ENCODE measurements around the gene MRAP. TPM values are rescaled to one million over a fixed set of nuclear protein-coding genes. Genes with fewer than 3 reads are reported as not detected.

Gene MRAP
- total RNA-seq, 1 experiment from 2014 or later: not detected

DNA sequence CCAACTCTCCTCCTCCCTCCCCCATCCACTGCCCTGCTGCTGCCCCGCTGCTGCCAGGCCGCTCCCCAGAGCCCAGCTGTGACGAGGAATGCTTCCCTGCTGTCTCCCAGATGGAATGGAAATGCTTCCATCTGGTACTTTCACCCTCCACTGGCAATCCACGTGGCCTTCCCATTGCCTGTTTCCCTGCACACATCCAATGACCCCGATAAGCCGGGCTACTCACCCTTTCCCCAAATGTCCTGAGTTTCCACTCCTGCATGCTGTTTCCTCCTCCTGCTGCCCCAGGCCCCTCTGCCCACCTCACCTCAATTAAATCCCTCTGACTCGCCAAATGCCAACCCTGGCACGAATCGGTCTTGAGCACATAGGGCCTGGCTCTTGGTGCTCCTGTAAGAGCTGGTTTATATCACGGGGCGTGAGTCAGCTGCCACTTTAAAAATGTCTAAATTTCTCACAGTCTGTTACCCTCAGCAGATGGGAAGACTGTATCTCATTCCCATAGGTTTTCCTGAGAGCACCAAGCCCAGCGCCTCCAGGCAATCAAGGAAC is 36.4 kb downstream of the MRAP start:
- DNase-seq (ENCODE audit: low read depth, low spot score): peak; percentile 23
- in situ Hi-C loops (cut with HindIII; ENCODE audit: low pct_unique_long_range_greater_than_20kb, low sequenced_read_pairs): no loop called here

DNA sequence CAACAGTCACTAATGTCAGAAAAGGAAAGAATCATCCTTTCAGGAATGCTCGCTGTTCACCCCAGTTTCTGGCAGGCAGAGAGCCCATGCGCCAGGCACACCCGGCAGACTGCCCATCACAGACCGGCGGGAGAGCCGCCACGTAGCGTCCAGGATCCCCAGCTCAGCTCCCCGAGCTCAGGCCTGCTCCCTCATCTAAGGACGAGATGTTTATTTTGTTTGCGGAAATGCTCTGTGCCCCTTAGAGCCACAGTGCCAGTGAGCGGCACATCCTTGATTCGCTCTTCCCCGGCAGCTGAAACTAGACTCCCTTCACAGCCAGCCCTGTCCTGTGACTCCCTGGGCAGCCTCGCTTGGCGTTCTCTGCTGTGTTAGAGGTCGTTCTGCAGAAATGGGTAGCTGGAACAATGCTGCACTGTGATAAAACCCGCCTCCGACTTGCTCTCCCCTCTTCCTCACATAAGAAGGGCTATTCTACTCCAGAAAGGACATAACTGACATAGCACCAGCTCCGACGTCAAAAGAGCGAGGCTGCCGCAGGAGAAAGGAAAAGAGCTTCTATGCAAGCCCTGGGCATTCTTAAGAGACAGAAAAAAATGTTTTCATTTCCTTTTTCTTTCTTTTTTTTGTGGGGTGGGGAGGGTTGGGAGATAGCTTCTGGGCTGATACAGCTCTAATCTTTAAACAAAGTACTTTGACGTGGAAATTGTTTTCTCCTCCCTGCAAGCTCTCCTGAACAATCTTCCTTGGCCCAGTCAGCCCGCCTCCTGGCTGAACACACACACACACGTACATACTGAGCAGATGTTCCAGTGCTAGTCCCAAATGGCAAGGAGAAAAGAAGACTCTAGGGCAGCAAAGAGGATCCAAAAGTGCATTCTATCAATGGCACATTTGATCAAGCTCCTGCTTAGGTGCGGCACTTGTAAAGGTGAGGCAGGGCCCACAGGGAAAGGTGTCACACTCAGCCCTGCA is 37.2 kb downstream of the MRAP start:
- in situ Hi-C loops (cut with HindIII; ENCODE audit: low pct_unique_long_range_greater_than_20kb, low sequenced_read_pairs): no loop called here
- DNase-seq (ENCODE audit: low read depth, low spot score): peak; percentile 99

DNA sequence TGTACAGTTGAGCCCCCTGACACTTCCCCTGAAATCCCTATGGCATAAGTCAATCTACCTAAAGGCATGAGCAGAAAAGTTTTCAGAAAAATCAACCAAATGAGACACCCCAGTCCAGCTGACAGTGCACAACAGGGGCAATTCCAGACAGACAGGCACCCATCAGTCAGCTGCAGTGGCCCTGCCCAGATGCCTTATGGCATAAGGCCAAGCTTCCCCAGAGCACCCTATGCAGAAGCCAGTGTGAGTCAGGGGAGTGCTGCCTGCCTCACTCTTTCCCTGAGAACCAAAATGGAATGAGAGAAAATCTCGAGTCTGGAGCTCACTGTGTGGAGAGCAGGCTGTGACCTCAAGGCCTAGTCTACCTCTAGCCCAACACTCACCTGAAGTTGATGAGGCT is 38.1 kb downstream of the MRAP start:
- peak; percentile 74 for DNase-seq (ENCODE audit: low read depth, low spot score)
- in situ Hi-C loops (cut with HindIII; ENCODE audit: low pct_unique_long_range_greater_than_20kb, low sequenced_read_pairs): no loop called here

DNA sequence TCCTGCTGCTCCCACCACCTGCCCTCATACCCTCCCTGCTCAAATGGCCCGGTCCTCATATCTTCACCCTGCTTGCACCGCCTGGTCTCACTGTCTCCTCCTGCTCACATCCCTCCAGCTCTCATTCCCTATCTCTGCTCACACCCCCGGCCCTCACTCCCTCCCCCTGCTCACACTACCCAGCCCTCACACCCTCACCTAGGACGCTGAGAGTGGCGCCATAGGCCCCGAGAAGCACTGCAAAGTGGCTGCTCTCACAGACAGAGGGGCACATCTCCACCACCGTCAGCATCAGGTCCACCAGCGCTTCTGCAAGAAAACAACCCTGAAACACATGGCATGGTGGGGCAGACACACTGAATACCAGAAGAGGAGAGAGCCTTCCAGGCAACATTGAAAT is 38.6 kb downstream of the MRAP start:
- no peak for DNase-seq (ENCODE audit: low read depth, low spot score)
- in situ Hi-C loops (cut with HindIII; ENCODE audit: low pct_unique_long_range_greater_than_20kb, low sequenced_read_pairs): no loop called here

DNA sequence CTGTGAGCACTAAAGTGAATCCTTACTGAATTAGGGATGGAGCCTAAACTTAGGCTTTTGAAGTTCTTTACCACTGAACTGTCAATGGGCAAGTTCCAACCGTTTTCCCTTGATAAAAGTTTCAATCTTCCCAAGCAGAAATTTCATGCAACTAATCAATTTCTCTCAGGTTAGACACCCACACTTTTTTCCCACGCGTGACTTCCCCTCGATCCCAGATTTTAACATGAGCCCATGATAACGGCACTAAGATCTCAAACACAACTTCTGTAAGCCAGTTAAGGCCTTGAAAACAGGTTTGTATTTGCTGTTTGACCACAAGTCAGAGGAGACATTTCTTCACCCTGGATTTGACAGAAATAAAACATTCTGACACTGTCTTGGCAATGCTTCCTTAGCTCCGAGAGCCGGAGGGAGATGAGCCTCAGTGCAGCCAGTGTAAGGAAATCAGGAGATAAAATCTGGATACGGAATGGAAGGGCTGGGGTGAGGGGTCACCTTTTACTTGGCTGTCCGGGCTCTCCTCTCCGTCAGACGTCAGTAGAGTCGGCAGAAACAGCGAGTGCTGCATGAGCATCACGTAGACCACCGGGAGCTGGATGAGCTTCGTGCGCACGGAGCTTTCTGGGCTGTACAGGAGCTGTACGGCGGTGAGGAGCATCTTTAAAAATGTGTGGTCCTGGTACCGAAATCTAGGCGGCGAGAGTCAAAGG is 39.7 kb downstream of the MRAP start:
- in situ Hi-C loops (cut with HindIII; ENCODE audit: low pct_unique_long_range_greater_than_20kb, low sequenced_read_pairs): no loop called here
- no peak for DNase-seq (ENCODE audit: low read depth, low spot score)

DNA sequence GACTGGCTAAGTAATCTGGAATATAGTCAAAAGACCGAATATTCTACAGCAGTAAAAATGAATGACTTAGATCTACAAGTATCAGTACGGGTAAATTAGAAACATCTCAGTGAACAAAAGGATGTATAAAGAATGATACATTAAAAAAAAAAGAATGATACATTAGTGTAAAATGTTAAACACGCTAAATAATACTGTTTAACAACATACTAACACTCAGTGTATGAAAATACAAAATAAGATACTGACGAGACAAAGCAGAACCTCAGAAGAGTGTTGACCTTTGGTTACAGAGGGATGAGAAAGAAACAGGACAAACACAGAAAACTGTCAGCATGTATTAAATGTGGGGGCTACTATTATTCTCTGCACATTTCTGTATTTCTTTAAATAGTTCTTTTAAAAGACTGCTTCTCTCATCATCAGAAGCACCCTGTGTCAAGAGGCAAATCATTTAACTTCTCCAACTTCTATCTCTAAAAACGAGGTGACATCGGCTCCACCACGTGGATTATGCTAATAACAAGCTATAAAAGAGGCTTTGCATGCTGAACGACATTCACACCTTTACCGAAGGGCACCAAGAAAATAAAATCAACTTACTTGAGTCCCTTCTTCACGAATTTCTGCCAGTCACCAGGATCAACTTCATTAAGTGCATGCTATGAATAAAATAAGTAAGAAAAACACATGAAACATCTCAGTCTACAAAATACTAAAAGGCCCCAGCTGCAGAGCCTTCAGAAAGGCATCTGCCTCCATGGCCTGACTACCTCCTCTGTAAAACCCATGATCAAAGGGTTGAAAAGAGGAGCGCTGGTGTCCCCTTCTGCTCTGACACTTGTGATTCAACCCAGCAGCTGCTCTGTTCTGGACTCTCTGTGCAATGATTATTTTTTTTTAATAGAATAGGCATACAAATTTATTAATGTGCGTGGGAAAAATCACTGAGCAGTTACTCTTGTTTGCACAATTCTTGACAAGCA is 42.5 kb downstream of the MRAP start:
- in situ Hi-C loops (cut with HindIII; ENCODE audit: low pct_unique_long_range_greater_than_20kb, low sequenced_read_pairs): no loop called here
- no peak for DNase-seq (ENCODE audit: low read depth, low spot score)

DNA sequence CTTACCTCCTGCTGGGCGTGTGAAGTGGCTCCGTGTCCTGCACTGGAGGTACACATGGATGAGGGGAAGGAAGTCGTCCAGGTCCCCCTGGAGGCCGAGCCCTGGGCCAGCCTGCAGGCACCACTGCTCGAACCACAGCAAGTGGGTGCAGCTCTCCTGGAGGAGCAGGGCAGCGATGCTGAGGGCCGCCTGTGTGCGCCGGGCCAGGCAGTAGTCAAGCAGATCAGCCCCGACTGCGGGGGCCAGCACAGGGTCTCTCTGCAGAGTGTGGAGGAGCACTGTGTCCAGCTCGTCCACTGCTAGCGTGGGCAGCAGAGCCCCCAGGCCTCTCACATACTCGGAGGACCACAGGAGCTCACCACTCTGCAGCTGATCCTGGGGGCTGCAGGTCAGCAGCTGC is 48.3 kb downstream of the MRAP start:
- in situ Hi-C loops (cut with HindIII; ENCODE audit: low pct_unique_long_range_greater_than_20kb, low sequenced_read_pairs): no loop called here
- DNase-seq (ENCODE audit: low read depth, low spot score): no peak

DNA sequence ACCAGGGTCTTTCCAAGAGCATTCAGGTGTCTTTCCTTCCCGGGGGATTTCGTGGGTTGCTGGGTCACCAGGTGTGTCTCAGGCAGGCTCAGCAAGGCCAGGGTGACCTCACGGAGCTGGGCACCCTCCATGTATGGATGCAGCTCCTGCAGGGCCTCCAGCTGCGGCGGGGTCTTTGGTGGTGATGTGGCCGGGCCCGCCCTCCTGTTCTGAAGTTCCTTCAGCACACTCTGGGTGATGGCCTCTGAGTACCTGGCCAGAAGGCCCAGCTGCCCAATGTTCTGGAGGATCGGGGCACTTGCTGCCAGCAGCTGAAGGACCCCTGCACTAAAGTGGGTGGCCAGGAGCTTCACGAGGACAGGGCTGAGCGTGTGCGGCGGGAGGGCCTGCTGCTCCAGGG is 48.7 kb downstream of the MRAP start:
- DNase-seq (ENCODE audit: low read depth, low spot score): no peak
- in situ Hi-C loops (cut with HindIII; ENCODE audit: low pct_unique_long_range_greater_than_20kb, low sequenced_read_pairs): no loop called here

DNA sequence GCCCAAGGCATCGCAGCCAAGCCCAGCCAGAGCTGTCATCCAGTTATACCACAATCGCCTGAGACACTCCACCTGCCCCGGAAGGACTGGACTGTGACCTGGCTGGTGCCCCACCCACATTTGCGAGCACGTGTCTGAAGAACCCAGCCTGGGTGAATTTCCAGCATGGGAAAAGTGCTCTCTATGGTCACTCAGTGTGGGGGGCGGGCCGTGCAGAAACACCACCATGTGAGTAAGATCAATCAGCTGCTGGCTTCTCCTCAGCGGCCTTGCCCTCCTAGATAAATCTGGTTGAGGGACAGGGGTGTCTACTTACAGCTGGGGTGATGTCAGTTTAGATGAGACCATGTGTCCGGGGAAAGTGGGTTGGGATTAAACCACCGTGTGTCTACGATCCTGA is 49.3 kb downstream of the MRAP start:
- in situ Hi-C loops (cut with HindIII; ENCODE audit: low pct_unique_long_range_greater_than_20kb, low sequenced_read_pairs): no loop called here
- no peak for DNase-seq (ENCODE audit: low read depth, low spot score)

DNA sequence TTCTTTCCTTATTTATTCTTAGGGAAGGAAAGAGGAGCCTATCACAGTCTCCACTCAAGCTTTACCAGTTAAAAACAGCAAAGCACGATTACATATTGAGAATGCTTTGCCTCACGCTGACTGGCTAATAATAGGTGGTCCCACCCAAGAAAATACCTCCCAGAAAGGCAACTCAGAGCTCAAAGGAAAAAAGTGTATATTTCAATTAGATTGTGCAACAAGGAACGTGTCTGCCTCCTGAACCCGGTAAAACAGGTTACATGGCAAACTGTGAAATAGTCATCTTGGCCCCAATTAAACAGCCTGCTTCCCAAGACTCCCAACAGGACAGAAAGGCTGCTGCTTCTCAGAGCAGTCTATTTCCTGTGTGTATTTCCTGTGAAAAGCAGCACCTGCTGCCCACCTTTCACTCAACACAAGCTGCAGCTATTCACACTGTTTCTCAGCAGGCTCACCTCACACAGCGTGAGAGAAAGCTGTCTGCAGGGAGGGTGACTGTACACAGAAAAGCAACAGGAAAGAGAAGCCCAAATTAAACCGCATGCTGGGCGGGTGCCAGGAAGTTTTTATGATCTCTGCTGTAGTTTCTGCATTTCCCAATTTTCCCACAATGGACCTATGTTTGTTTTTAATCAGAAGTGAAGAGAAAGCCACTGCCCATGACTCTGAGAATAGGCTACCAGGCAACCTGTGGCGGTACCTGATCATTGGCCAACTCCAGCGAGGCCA is 50.1 kb downstream of the MRAP start:
- no peak for DNase-seq (ENCODE audit: low read depth, low spot score)
- in situ Hi-C loops (cut with HindIII; ENCODE audit: low pct_unique_long_range_greater_than_20kb, low sequenced_read_pairs): no loop called here

DNA sequence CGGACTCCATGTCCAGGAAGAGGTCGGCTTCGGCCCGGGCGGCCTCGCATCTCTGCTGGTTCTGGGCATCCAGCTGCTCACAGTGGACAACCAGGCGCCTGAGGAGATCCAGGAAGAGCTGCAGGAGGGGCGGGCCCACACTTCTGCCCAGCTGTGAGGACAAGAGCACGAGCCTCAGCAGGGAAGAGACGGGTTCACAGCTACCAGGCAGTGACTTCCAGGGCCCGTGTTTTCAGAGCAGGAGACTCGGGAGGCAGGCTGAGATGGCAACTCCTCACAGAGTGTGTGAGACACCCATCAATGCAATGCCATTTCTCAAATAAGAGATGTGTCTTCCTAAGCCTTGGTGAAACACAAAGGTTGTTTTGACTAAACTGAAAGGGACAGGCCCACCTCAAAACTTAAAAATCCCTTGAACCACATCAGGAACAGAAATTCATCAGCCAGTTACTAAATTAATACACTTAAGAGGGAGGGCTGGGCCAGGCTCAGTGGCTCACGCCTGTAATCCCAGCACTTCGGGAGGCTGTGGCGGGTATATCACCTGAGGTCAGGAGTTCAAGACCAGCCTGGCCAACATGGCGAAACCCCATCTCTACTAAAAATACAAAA is 50.8 kb downstream of the MRAP start:
- DNase-seq (ENCODE audit: low read depth, low spot score): no peak
- in situ Hi-C loops (cut with HindIII; ENCODE audit: low pct_unique_long_range_greater_than_20kb, low sequenced_read_pairs): no loop called here

DNA sequence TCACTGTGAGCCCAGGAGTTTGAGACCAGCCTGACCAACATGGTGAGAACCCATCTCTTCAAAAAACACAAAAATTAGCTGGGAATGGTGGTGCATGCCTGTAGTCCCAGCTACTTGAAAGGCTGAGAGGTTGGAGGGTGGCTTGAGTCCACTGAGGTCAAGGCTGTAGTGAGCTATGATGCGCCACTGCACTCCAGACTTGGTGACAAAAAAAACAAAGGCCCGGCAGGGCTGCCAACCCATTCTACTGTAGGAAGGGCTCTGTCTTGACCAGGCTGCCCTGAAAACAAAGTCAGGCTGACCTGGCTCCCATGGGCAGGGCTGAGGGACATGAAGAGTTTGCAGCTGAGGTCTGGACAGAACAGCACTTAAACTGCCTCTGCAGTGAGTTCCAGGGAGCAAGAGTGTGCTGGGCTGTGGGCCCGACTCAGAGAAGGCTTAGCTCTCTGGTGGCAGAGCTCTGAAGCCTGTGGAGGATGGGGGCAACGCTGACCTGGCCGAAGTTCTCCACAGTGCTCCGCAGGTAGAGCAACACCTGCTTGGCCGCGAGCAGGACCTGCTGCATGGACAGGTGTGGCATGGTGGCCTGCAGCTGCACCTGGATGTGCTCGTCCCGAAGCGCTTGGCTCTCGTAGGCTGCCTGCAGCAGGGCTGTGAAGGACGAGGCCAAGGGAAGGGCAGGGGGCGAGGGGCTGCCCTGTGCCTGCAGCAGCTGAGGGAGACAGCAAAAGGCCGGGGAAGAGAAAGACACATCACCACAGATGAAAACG is 51.7 kb downstream of the MRAP start:
- no peak for DNase-seq (ENCODE audit: low read depth, low spot score)
- in situ Hi-C loops (cut with HindIII; ENCODE audit: low pct_unique_long_range_greater_than_20kb, low sequenced_read_pairs): no loop called here

DNA sequence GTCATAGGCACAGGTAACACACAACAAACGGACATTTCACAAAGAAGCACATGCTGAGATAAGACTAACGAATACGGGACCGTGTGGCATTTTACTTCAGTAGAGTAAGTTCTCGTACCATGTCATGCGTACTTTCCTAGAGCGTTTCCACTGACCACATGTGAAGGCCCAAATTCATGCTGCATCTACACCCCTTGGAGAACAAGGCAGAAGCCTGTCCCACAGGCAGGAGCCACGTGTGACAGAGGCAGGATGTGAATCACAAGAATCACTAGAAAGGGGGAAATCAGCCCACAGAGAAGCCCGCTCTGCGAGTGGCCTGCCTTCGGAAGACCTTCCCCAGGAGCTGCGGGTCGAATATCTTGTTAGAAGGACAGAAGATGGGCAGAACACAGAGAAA is 52.3 kb downstream of the MRAP start:
- no peak for DNase-seq (ENCODE audit: low read depth, low spot score)
- in situ Hi-C loops (cut with HindIII; ENCODE audit: low pct_unique_long_range_greater_than_20kb, low sequenced_read_pairs): no loop called here

DNA sequence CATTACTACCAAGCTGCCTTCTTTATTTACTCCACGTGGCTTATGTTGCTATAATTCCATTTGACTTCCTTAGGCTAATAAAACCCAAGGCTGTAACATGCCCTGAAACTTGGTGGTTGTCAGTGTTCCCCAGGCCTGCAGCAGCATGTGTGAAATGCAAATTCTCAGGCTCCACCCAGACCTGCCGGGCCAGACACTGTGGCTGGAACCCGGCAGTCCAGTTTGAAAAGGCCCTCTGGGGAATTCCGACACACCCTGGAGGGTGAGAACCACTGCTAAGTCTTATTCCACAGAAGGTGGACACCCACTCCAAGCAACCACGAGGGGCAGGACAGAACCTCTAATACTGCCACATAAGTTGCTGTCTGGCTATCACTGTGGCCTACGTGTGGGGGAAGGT is 52.8 kb downstream of the MRAP start:
- in situ Hi-C loops (cut with HindIII; ENCODE audit: low pct_unique_long_range_greater_than_20kb, low sequenced_read_pairs): no loop called here
- DNase-seq (ENCODE audit: low read depth, low spot score): no peak

DNA sequence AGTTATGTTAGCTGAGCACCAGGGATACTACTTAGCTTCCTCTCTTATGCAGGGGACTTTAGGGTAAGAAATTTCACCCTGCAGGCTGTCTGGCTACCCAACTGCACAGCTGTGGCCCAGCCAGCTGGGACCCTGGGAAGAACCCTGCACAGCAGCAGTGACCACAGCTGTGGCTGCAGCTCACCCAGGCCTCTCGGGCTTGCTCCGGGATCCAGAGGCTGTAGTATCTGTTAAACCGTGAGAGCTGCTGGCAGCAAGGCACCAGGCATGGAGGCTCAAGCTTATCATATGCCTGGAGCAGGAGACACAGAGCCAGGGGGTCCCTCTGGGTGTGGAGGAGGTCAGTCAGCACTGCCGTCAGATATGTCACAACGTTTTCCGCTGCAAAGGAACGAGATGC is 53.9 kb downstream of the MRAP start:
- in situ Hi-C loops (cut with HindIII; ENCODE audit: low pct_unique_long_range_greater_than_20kb, low sequenced_read_pairs): no loop called here
- DNase-seq (ENCODE audit: low read depth, low spot score): no peak
